ENCODE results near the gene DGLUCY.

DNA sequence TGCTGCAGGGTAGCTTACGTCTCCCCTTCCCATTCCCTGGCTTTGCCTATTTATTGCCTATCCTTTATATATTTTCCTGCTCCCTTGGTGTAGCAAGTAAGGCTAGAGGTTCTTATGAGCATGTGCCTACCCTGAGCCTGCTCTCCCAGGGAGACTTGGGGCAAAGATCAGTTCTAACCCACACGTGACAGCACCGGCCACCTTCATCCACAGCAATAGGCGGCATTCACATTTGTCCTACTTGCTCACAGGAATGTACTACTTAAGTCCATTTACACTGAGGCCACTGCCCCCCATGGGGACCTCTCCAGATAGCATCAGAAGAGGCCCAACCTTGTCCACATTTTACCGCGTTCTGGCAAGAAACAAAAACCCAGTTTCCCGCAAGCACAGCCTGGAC is 122.0 kb downstream of the DGLUCY start:
- TF ChIP-seq CTCF (IDR thresholded peaks at IDR 0.05): no peak
- no peak for TF ChIP-seq POLR2AphosphoS5 (IDR thresholded peaks at IDR 0.05)

All from breast epithelium (tissue), 3 donors.